SK-N-MC (cell line): ENCODE measurements around the gene TTBK1.
"Not testable (repeated sequence)": the region's sequence is repeated elsewhere in the genome, so short reads cannot be mapped to it uniquely, and the experiment has no call there.

Experiments used
- EZH2 ChIP-seq: fragments of 200-600 bp; sonication (generic); IDR thresholded peaks from one replicate; pipeline ENCODE4 v1.6.1; 2017; ENCODE audit warnings: antibody characterized with exemption
- POLR2AphosphoS5 ChIP-seq: IDR thresholded peaks from 2 replicates; pipeline ENCODE4 v1.6.1; 2012; ENCODE audit warnings: mild to moderate bottlenecking, low read depth, low read length, borderline replicate concordance

- TF ChIP-seq EZH2, POLR2AphosphoS5: not testable (repeated sequence)
Observed at GRCh38 chr6:43303006-43303405, 59.7 kb downstream of the TTBK1 start.
